Panc1 (cell line): Measurements from ENCODE around the gene FKBP4. TPM values are rescaled to one million over a fixed set of nuclear protein-coding genes. Genes with fewer than 3 reads are reported as not detected.

Source experiments
- ATAC-seq: fragments of 200-7000 bp; cut with Tn5 transposase; 2 replicates; pipeline ENCODE4 v1.9.1; 2020; ENCODE audit warnings: mild to moderate bottlenecking, moderate library complexity
- BruUV-seq: library from RNA; stranded (reverse); fragments of 400-500 nt; replicated peaks from 2 replicates; lab custom pipeline; 2021; lab: Mats Ljungman, UMichigan
- CTCF ChIA-PET: fragments of 300-600 bp; sonication (Branson Sonifier 250); formaldehyde crosslinking; loops from one replicate; lab custom pipeline; 2022; ENCODE audit warnings: antibody characterized with exemption; lab: Charles Lee
- POLR2A ChIA-PET: fragments of 300-600 bp; sonication (Branson Sonifier 250); formaldehyde crosslinking; loops from one replicate; lab custom pipeline; 2022; ENCODE audit warnings: antibody characterized with exemption; lab: Charles Lee
- DNase-seq: peaks from one replicate; pipeline ENCODE4 v3.0.0-alpha.2; 2010; ENCODE audit warnings: low read depth, low spot score
- H3K27ac ChIP-seq: 2 replicates; pipeline ENCODE4 v1.5.1; 2011; ENCODE audit warnings: mild to moderate bottlenecking, low read length, inconsistent platforms
- H3K27me3 ChIP-seq: fragments of 200-500 bp; sonication (Bioruptor generic); 2 replicates; pipeline ENCODE4 v1.6.0; 2014; ENCODE audit warnings: low read length, inconsistent platforms; ENCODE audit not compliant: control insufficient read depth, insufficient read depth
- H3K36me3 ChIP-seq: fragments of 200-500 bp; sonication (Bioruptor generic); 2 replicates; pipeline ENCODE4 v1.5.1; 2014; ENCODE audit warnings: inconsistent platforms, mild to moderate bottlenecking, low read length, moderate library complexity; ENCODE audit not compliant: control insufficient read depth, insufficient read depth
- H3K4me1 ChIP-seq: 2 replicates; pipeline ENCODE4 v1.5.1; 2011; ENCODE audit warnings: inconsistent platforms, mild to moderate bottlenecking, low read length, moderate library complexity; ENCODE audit not compliant: control insufficient read depth, insufficient read depth
- H3K4me3 ChIP-seq, 2 experiments: 2 replicates each; pipeline ENCODE4 v1.5.1; 2011 to 2012; ENCODE audit warnings: low read depth in 2 of 2, low read length in 2 of 2, mild to moderate bottlenecking in 2 of 2, inconsistent platforms in 1 of 2, moderate library complexity in 1 of 2
- H3K9me3 ChIP-seq: fragments of 200-500 bp; sonication (Bioruptor generic); 2 replicates; pipeline ENCODE4 v1.5.1; 2014; ENCODE audit warnings: low read depth, mild to moderate bottlenecking, inconsistent platforms, low read length, moderate library complexity; ENCODE audit not compliant: control insufficient read depth, insufficient read depth
- POLR2AphosphoS5 ChIP-seq: IDR thresholded peaks from 2 replicates; pipeline ENCODE4 v1.6.1; 2012; ENCODE audit warnings: mild to moderate bottlenecking, low read depth, low read length, moderate library complexity
- SIN3A ChIP-seq: IDR thresholded peaks from 2 replicates; pipeline ENCODE4 v1.6.1; 2012; ENCODE audit warnings: low read depth, mild to moderate bottlenecking, low read length, moderate library complexity, borderline replicate concordance; ENCODE audit not compliant: insufficient read depth
- TCF7L2 ChIP-seq: IDR thresholded peaks from 2 replicates; pipeline ENCODE4 v1.6.1; 2011; ENCODE audit warnings: mild to moderate bottlenecking, low read depth, low read length, inconsistent platforms
- in situ Hi-C: cut with HindIII; loops from 2 replicates; pipeline ENCODE4 v1.10.0; 2016; ENCODE audit warnings: low sequenced_read_pairs, low pct_unique_long_range_greater_than_20kb
- intact Hi-C: fragments of 100-400 bp; cut with micrococcal nuclease; formaldehyde crosslinking; loops from one replicate; pipeline ENCODE4 v1.10.0; 2022; ENCODE audit not compliant: unreplicated experiment
- total RNA-seq: library from RNA; stranded (reverse); gene quantifications from one replicate; pipeline ENCODE4 v1.2.1, GENCODE V29; 2021; ENCODE audit not compliant: unreplicated experiment
- TF ChIP-seq, protein P1 (sequence below): fragments of 450-650 bp; IDR thresholded peaks from 2 replicates; pipeline ENCODE4 v1.5.1; 2017; ENCODE audit warnings: mild to moderate bottlenecking
- TF ChIP-seq, protein P2 (sequence below), 2 experiments: IDR thresholded peaks; 2 replicates each; pipeline ENCODE4 v1.6.1; 2011 to 2012; ENCODE audit warnings: low read depth in 2 of 2, control low read depth in 1 of 2, low read length in 1 of 2, mild to moderate bottlenecking in 1 of 2, moderate library complexity in 1 of 2; ENCODE audit not compliant: insufficient read depth in 1 of 2

The FKBP4 gene
- total RNA-seq, 1 experiment from 2014 or later = 64.9 TPM

DNA sequence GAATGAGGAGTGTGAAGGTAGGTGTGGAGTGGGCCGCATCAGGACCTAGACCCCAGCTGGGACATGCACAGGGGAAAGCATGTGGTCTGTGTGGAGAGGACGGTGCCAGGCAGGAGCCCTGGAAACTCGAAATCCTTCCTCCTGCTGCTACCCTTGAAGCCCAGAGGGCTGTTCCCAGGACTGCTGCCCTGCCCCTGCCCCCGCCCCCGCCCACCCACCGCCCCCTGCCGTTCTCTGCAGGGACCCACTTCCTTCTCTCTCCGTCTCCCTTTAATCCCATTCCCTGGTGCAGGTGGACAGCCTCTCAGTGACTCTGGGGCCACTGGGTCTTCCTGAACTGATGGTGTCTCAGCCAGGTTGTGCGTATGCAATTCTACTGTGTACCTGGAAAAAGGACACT lies 25.7 kb downstream of the FKBP4 start:
- ATAC-seq (no peak), DNase-seq (no peak)
- Histone ChIP-seq H3K9me3 (no peaks in the 10 kb centered on the region), H3K36me3 (0 out of 2 replicates have a peak, but pooled peaks cover 2% of the 10 kb centered on the region), H3K27ac (no peak overlapping the region), H3K4me3 (no peak overlapping the region), H3K27me3 (no peaks in the 10 kb centered on the region), H3K4me1 (no peaks in the 10 kb centered on the region)
- intact Hi-C loops (no loop called here), in situ Hi-C loops (no loop called here)
- CTCF ChIA-PET = no interaction called here
- no TSS peak for BruUV-seq
- POLR2A ChIA-PET = no interaction called here
- no peak for TF ChIP-seq TCF7L2
- TF ChIP-seq POLR2AphosphoS5 = no peak
- TF ChIP-seq SIN3A = no peak
- TF ChIP-seq, protein P1, sequence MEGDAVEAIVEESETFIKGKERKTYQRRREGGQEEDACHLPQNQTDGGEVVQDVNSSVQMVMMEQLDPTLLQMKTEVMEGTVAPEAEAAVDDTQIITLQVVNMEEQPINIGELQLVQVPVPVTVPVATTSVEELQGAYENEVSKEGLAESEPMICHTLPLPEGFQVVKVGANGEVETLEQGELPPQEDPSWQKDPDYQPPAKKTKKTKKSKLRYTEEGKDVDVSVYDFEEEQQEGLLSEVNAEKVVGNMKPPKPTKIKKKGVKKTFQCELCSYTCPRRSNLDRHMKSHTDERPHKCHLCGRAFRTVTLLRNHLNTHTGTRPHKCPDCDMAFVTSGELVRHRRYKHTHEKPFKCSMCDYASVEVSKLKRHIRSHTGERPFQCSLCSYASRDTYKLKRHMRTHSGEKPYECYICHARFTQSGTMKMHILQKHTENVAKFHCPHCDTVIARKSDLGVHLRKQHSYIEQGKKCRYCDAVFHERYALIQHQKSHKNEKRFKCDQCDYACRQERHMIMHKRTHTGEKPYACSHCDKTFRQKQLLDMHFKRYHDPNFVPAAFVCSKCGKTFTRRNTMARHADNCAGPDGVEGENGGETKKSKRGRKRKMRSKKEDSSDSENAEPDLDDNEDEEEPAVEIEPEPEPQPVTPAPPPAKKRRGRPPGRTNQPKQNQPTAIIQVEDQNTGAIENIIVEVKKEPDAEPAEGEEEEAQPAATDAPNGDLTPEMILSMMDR = no peak
- TF ChIP-seq, protein P2, sequence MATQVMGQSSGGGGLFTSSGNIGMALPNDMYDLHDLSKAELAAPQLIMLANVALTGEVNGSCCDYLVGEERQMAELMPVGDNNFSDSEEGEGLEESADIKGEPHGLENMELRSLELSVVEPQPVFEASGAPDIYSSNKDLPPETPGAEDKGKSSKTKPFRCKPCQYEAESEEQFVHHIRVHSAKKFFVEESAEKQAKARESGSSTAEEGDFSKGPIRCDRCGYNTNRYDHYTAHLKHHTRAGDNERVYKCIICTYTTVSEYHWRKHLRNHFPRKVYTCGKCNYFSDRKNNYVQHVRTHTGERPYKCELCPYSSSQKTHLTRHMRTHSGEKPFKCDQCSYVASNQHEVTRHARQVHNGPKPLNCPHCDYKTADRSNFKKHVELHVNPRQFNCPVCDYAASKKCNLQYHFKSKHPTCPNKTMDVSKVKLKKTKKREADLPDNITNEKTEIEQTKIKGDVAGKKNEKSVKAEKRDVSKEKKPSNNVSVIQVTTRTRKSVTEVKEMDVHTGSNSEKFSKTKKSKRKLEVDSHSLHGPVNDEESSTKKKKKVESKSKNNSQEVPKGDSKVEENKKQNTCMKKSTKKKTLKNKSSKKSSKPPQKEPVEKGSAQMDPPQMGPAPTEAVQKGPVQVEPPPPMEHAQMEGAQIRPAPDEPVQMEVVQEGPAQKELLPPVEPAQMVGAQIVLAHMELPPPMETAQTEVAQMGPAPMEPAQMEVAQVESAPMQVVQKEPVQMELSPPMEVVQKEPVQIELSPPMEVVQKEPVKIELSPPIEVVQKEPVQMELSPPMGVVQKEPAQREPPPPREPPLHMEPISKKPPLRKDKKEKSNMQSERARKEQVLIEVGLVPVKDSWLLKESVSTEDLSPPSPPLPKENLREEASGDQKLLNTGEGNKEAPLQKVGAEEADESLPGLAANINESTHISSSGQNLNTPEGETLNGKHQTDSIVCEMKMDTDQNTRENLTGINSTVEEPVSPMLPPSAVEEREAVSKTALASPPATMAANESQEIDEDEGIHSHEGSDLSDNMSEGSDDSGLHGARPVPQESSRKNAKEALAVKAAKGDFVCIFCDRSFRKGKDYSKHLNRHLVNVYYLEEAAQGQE (IDR thresholded peaks at IDR 0.05; ENCODE audit: insufficient read depth in 1 of 2, low read depth in 2 of 2, low read length in 1 of 2) = no peak

DNA sequence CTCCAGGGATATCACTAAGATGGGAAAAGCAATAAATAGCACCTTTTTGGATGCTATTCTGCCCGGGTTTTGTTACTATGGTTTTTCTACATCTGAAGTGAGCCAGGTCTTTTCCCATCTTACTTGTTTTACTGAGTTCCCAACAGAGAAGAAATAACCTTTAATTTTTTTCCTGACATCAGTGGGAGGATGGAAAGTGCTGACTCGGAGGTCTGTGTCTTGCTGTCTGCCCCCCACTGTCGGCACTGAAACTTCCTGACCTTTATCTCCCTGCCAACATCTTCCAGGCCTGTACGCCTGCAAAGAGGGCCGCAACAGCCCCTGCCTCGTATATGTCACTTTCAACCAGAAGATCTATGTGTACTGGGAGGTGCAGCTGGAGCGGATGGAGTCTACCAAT lies 28.7 kb downstream of the FKBP4 start:
- Histone ChIP-seq H3K36me3 (0 out of 2 replicates have a peak, but pooled peaks cover 2% of the 10 kb centered on the region), H3K27me3 (no peaks in the 10 kb centered on the region), H3K27ac (no peak overlapping the region), H3K4me3 (no peak overlapping the region), H3K9me3 (no peaks in the 10 kb centered on the region), H3K4me1 (no peaks in the 10 kb centered on the region)
- in situ Hi-C loops (no loop called here), intact Hi-C loops (no loop called here)
- ATAC-seq (no peak), DNase-seq (no peak)
- ChIA-PET CTCF (no interaction called here), POLR2A (interaction anchor here (0.6 kb wide), 1 partner anchor 21 kb away, joined by 3 read pairs; no protein-coding TSS in a partner anchor)
- TF ChIP-seq SIN3A = no peak
- TF ChIP-seq, protein P2 (IDR thresholded peaks at IDR 0.05; ENCODE audit: insufficient read depth in 1 of 2, low read depth in 2 of 2, low read length in 1 of 2) = no peak
- TF ChIP-seq POLR2AphosphoS5 = no peak
- TF ChIP-seq, protein P1 = no peak
- no peak for TF ChIP-seq TCF7L2
- BruUV-seq = no TSS peak
